GM21515 (cell line): Measurements from ENCODE around the gene MCAM.

Experiments used
- ATAC-seq: cut with Tn5 transposase; IDR thresholded peaks from one replicate; pipeline ENCODE4 v1.9.1; 2021; ENCODE audit not compliant: unreplicated experiment

MCAM gene

GRCh38 chr11:119266517-119267255 lies 50.2 kb downstream of the MCAM start:
- no peak for ATAC-seq

- ATAC-seq: no peak
Observed at GRCh38 chr11:119266063-119266462, 50.9 kb downstream of the MCAM start.

GRCh38 chr11:119263352-119263940 lies 53.5 kb downstream of the MCAM start:
- ATAC-seq: no peak

GRCh38 chr11:119262668-119263351 lies 54.1 kb downstream of the MCAM start:
- no peak for ATAC-seq

- no peak for ATAC-seq
Observed at GRCh38 chr11:119258983-119259382, 57.9 kb downstream of the MCAM start.
